ENCODE data around the gene ALK.

DNA sequence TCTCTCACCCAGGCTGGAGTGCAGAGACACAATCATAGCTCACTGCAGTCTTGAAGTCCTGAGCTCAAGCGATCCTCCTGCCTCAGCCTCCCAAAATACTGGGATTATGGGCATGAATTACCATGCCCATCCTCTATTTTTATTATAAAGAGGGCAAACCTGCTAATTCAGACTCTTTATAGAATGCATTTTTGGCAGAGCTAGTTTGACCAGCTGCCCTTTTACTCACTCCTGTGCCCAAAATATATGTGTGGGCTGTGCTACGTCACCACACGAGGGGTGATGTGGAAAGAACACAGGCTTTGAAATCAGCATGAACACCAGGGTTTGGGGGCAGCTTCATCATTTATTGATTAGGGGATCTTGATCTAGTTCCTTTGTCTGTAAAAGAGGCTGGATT, 668.4 kb downstream of the ALK start:
- TF ChIP-seq EZH2 (optimal IDR thresholded peaks at IDR 0.05; ENCODE audit: low read depth, low read length): no peak
- TF ChIP-seq, protein P1, sequence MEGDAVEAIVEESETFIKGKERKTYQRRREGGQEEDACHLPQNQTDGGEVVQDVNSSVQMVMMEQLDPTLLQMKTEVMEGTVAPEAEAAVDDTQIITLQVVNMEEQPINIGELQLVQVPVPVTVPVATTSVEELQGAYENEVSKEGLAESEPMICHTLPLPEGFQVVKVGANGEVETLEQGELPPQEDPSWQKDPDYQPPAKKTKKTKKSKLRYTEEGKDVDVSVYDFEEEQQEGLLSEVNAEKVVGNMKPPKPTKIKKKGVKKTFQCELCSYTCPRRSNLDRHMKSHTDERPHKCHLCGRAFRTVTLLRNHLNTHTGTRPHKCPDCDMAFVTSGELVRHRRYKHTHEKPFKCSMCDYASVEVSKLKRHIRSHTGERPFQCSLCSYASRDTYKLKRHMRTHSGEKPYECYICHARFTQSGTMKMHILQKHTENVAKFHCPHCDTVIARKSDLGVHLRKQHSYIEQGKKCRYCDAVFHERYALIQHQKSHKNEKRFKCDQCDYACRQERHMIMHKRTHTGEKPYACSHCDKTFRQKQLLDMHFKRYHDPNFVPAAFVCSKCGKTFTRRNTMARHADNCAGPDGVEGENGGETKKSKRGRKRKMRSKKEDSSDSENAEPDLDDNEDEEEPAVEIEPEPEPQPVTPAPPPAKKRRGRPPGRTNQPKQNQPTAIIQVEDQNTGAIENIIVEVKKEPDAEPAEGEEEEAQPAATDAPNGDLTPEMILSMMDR (IDR thresholded peaks at IDR 0.05; ENCODE audit: low read length): no peak
